Heart left ventricle (tissue), 13 donors: ENCODE data around the gene ZNF747.

Source experiments
- POLR2A ChIP-seq, 2 donors: fragments of 450-650 bp; IDR thresholded peaks; one replicate each; pipeline ENCODE4 v1.6.1; 2017; ENCODE audit warnings: antibody characterized with exemption in 2 of 2, mild to moderate bottlenecking in 2 of 2, moderate library complexity in 2 of 2
- TF ChIP-seq, protein P1 (sequence below), 12 donors: fragments of 200-600 bp; sonication (generic) in 4 of 12; IDR thresholded peaks; one replicate each; pipeline versions ENCODE4 v1.5.0 to v1.8.0; 2018 to 2022; ENCODE audit warnings: antibody characterized with exemption in 12 of 12, mild to moderate bottlenecking in 5 of 12
- donor health status: ischemic (EF 13 %, LVEDD 7.1; RV severe dilation, severe dysfunction).
- donor health status: DM: no; HTN: yes; CAD: no.
- donor health status: DM: no; HTN: no; CAD: no.
- donor health status: ischemic (EF 25% LVEDD 6.9; RV normal size, moderate dysfunction).
- donor health status: ischemic (EF 25% LVEDD 5.7; RV mildly dilated, moderate dysfunction).
- donor health status: ischemic (EF 35%, LVEDD 5.7; RV mildly dilated, moderate dysfunction).
- donor health status: nonischemic (EF 11% LVEDD 7.7; RV severe dilation, severe dysfunction).
- donor health status: DM: yes; HTN: yes; CAD: no.
- donor health status: PGD.
- donor health status: ischemic (EF 29% LVEDD 5.4; RV normal size, mild dysfunction).
- donor health status: nonischemic (EF 23%, LVEDD 6.1; RV moderate dilation, normal function).

DNA sequence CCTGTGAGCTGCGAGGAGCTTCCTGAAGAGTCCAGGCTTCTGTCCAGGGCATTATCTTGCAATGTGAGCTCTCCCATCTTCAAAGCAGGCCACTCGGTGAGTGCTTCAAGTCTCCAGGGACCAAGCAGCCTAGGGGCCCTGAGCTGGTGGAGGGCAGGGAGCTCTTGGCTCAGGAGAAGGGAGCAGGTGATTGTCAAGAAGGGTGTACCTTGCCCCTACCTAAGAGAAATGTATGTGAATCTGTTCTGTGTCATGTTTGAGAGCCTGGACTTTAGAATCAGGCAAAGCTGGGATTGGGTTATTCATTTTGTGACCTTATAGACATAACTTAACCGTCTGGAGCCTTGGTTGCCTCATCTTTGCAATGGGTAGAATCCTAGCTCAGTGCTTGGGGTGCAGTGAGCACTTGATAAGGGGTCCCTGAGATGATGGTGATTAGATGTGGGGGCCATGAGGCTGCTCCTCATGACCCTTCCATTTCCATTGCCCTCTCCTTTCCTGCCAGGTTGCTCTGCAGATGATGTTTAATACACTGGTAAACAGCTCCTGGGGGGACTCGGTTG, 24.2 kb downstream of the ZNF747 start:
- TF ChIP-seq, protein P1, sequence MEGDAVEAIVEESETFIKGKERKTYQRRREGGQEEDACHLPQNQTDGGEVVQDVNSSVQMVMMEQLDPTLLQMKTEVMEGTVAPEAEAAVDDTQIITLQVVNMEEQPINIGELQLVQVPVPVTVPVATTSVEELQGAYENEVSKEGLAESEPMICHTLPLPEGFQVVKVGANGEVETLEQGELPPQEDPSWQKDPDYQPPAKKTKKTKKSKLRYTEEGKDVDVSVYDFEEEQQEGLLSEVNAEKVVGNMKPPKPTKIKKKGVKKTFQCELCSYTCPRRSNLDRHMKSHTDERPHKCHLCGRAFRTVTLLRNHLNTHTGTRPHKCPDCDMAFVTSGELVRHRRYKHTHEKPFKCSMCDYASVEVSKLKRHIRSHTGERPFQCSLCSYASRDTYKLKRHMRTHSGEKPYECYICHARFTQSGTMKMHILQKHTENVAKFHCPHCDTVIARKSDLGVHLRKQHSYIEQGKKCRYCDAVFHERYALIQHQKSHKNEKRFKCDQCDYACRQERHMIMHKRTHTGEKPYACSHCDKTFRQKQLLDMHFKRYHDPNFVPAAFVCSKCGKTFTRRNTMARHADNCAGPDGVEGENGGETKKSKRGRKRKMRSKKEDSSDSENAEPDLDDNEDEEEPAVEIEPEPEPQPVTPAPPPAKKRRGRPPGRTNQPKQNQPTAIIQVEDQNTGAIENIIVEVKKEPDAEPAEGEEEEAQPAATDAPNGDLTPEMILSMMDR (IDR thresholded peaks at IDR 0.05), result no peak
- no peak for TF ChIP-seq POLR2A (IDR thresholded peaks at IDR 0.05)
